Colonic mucosa (tissue), 4 donors: ENCODE measurements around the gene SIGLEC12. TPM values are rescaled to one million over a fixed set of nuclear protein-coding genes. Genes with fewer than 3 reads are reported as not detected.
"Not testable (repeated sequence)": the region's sequence is repeated elsewhere in the genome, so short reads cannot be mapped to it uniquely, and the experiment has no call there.

Experiments
- DNase-seq: peaks from one replicate; pipeline ENCODE4 v3.0.0-alpha.2; 2020
- H3K27ac ChIP-seq: fragments of 200-600 bp; one replicate; pipeline ENCODE4 v1.8.0; 2021
- H3K27me3 ChIP-seq: fragments of 200-600 bp; one replicate; pipeline ENCODE4 v1.8.0; 2021
- H3K36me3 ChIP-seq: fragments of 200-600 bp; one replicate; pipeline ENCODE4 v1.8.0; 2021
- H3K4me1 ChIP-seq: fragments of 200-600 bp; one replicate; pipeline ENCODE4 v1.8.0; 2021; ENCODE audit warnings: mild to moderate bottlenecking
- H3K4me3 ChIP-seq: fragments of 200-600 bp; one replicate; pipeline ENCODE4 v1.8.0; 2021
- H3K9ac ChIP-seq, 2 donors: one replicate each; pipeline ENCODE4 v1.7.0; 2013; ENCODE audit warnings: control low read depth in 2 of 2, low read depth in 2 of 2, low read length in 2 of 2
- H3K9me3 ChIP-seq: fragments of 200-600 bp; one replicate; pipeline ENCODE4 v1.8.0; 2021
- intact Hi-C: fragments of 100-400 bp; cut with DNase I; formaldehyde crosslinking; loops from one replicate; pipeline ENCODE4 v1.14.1; 2022
- total RNA-seq, 2 donors: library from RNA; stranded (reverse); fragmentation: NEBNext Ultra II Directional in 1 of 2; extraction: Animal tissue kit (Norgen Biotek cat#: 25700) in 1 of 2; gene quantifications; one replicate each; pipeline ENCODE4 v1.2.1, GENCODE V29; 2021
- TF ChIP-seq, protein P1 (sequence below): fragments of 200-600 bp; IDR thresholded peaks from one replicate; pipeline ENCODE4 v1.8.0; 2022; ENCODE audit warnings: antibody characterized with exemption, mild to moderate bottlenecking
- donor health status: healthy.
- donor health status: DM: no; HTN: no; CAD: no.
- donor health status: DM: no; HTN: no; CAD: no.

The SIGLEC12 gene
- total RNA-seq, 2 donors from 2014 or later, result 0.15 to 0.35 TPM

DNA sequence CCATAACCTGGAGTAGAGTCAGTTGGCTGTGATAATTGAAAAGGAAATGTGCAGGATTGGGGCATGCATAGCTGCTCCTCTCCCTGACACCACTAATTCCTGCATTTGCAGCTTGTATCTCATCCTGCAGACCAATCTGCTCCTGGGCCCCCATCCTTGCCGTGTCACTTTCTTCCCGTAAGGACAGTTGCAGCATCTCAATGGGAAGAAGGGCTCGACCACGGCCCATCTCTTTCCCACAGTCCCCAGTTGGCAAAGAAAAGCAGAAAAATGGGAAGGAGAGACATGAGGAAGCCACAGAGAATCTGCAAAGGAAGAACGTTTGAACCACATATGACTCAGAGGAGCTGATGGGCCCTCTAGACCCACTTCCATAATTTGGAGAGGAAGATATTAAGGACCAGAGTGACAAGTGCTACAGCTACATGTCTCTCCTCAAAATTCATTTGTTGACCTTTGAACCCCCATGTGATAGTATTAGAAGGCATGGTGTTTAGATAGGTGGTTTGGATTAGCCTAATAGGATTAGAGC is 1.8 kb upstream of the SIGLEC12 start:
- Histone ChIP-seq H3K27ac (no peak overlapping the region), H3K9me3 (no peaks in the 10 kb centered on the region), H3K9ac (no peak overlapping the region), H3K27me3 (no peaks in the 10 kb centered on the region), H3K4me3 (no peak overlapping the region), H3K36me3 (no peaks in the 10 kb centered on the region), H3K4me1 (no peaks in the 10 kb centered on the region)
- TF ChIP-seq, protein P1, sequence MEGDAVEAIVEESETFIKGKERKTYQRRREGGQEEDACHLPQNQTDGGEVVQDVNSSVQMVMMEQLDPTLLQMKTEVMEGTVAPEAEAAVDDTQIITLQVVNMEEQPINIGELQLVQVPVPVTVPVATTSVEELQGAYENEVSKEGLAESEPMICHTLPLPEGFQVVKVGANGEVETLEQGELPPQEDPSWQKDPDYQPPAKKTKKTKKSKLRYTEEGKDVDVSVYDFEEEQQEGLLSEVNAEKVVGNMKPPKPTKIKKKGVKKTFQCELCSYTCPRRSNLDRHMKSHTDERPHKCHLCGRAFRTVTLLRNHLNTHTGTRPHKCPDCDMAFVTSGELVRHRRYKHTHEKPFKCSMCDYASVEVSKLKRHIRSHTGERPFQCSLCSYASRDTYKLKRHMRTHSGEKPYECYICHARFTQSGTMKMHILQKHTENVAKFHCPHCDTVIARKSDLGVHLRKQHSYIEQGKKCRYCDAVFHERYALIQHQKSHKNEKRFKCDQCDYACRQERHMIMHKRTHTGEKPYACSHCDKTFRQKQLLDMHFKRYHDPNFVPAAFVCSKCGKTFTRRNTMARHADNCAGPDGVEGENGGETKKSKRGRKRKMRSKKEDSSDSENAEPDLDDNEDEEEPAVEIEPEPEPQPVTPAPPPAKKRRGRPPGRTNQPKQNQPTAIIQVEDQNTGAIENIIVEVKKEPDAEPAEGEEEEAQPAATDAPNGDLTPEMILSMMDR, result no peak
- no peak for DNase-seq
- intact Hi-C loops, result no loop called here

- H3K4me3 ChIP-seq, H3K9me3 ChIP-seq, H3K36me3 ChIP-seq, H3K27me3 ChIP-seq, DNase-seq, H3K4me1 ChIP-seq, H3K27ac ChIP-seq, H3K9ac ChIP-seq, intact Hi-C loops: not testable (repeated sequence)
Measured at GRCh38 chr19:51500931-51501330, 669 bp downstream of the SIGLEC12 start.

GRCh38 chr19:51497666-51498065 is 3.9 kb downstream of the SIGLEC12 start:
- Histone ChIP-seq H3K36me3 (no peaks in the 10 kb centered on the region), H3K9ac (no peak overlapping the region), H3K4me3 (no peak overlapping the region), H3K27me3 (no peaks in the 10 kb centered on the region), H3K4me1 (no peaks in the 10 kb centered on the region), H3K27ac (no peak overlapping the region), H3K9me3 (no peaks in the 10 kb centered on the region)
- DNase-seq, result no peak
- intact Hi-C loops, result no loop called here
- TF ChIP-seq, protein P1, result no peak

DNA sequence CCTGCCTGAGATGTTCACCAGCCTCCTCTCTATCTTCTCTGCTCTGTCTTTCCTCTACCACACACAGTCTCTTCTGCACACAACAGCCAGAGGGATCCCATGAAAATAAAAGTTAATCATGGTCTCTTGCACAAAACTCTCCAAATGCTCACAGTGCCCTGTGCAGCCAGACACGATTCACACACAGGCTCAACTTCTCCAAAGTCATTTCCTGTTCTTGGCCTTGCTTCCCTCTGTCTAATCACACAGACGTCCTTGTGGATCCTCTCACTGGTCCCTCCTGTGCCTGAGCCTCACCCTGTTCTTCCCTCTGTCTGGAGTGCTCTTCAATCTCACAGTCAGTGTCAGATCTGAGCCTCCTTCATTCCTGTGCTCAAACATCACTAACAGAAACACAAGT is 7.8 kb downstream of the SIGLEC12 start:
- H3K4me3 ChIP-seq, result no peak overlapping the region
- intact Hi-C loops, result no loop called here
- H3K27ac ChIP-seq, result no peak overlapping the region
- no peaks in the 10 kb centered on the region for H3K36me3 ChIP-seq
- no peak for DNase-seq
- no peaks in the 10 kb centered on the region for H3K27me3 ChIP-seq
- no peak overlapping the region for H3K9ac ChIP-seq
- TF ChIP-seq, protein P1, result no peak
- H3K9me3 ChIP-seq, result no peaks in the 10 kb centered on the region
- H3K4me1 ChIP-seq, result no peaks in the 10 kb centered on the region

- no peaks in the 10 kb centered on the region for H3K9me3 ChIP-seq
- intact Hi-C loops, result no loop called here
- H3K27ac ChIP-seq, result no peak overlapping the region
- H3K27me3 ChIP-seq, result no peaks in the 10 kb centered on the region
- H3K4me3 ChIP-seq, result no peak overlapping the region
- DNase-seq, result no peak
- H3K36me3 ChIP-seq, result no peaks in the 10 kb centered on the region
- H3K9ac ChIP-seq, result no peak overlapping the region
- TF ChIP-seq, protein P1, result no peak
- no peaks in the 10 kb centered on the region for H3K4me1 ChIP-seq
Measured at GRCh38 chr19:51491586-51491985, 10.0 kb downstream of the SIGLEC12 start.

GRCh38 chr19:51490676-51491075 is 10.9 kb downstream of the SIGLEC12 start:
- no peaks in the 10 kb centered on the region for H3K36me3 ChIP-seq
- TF ChIP-seq, protein P1, result no peak
- H3K4me3 ChIP-seq, result no peak overlapping the region
- H3K9ac ChIP-seq, result no peak overlapping the region
- no peak overlapping the region for H3K27ac ChIP-seq
- no peaks in the 10 kb centered on the region for H3K4me1 ChIP-seq
- intact Hi-C loops, result no loop called here
- DNase-seq, result no peak
- H3K9me3 ChIP-seq, result no peaks in the 10 kb centered on the region
- H3K27me3 ChIP-seq, result no peaks in the 10 kb centered on the region
